ENCODE measurements around the gene RAD51B. TPM values are rescaled to one million over a fixed set of nuclear protein-coding genes. Genes with fewer than 3 reads are reported as not detected.

RAD51B gene
- polyA plus RNA-seq, 3 donors = 3.6 to 11.6 (median 9.4) TPM

- H3K27ac ChIP-seq (ENCODE audit: low read depth in 1 of 2, low read length in 2 of 2) = no peak overlapping the region
- no peak for DNase-seq
- no peak overlapping the region for H2AFZ ChIP-seq (ENCODE audit: insufficient read depth, low read depth, low read length, poor library complexity, severe bottlenecking)
- H3K4me1 ChIP-seq (ENCODE audit: control insufficient read depth in 1 of 2, insufficient read depth in 2 of 2, low read length in 2 of 2) = no peaks in the 10 kb centered on the region
- no peaks in the 10 kb centered on the region for H3K9me3 ChIP-seq (replicated peaks in 1 of 2; ENCODE audit: control insufficient read depth in 1 of 2, insufficient read depth in 1 of 2, low read length in 2 of 2)
- no CpG with 5 or more reads among the region's 3 CpGs for WGBS (ENCODE audit: insufficient coverage)
- no peak overlapping the region for H3K4me3 ChIP-seq (replicated peaks in 1 of 3; ENCODE audit: low read depth in 2 of 3, low read length in 3 of 3)
- peaks cover 0 to 2% (median 0%) of the 10 kb centered on the region in 7 donors for H3K9me3 Mint-ChIP-seq
- H3K36me3 Mint-ChIP-seq = no peaks in the 10 kb centered on the region
- no peaks in the 10 kb centered on the region for H3K4me1 Mint-ChIP-seq
- H3K9ac ChIP-seq (ENCODE audit: insufficient read depth, low read length, poor library complexity, severe bottlenecking) = no peak overlapping the region
- no peaks in the 10 kb centered on the region for H3K27me3 ChIP-seq (ENCODE audit: control insufficient read depth in 2 of 2, insufficient read depth in 2 of 2, low read length in 2 of 2)
- intact Hi-C loops (cut with micrococcal nuclease) = no loop called here
- H3K4me2 ChIP-seq (replicated peaks; ENCODE audit: extremely low read depth, low read length, poor library complexity, severe bottlenecking) = no peak overlapping the region
- no peaks in the 10 kb centered on the region for H3K79me2 ChIP-seq (ENCODE audit: insufficient read depth, low read length)
- H3K27me3 Mint-ChIP-seq (ENCODE audit: low read depth in 3 of 3) = peaks cover 0 to 1% (median 0%) of the 10 kb centered on the region in 3 donors
- no peaks in the 10 kb centered on the region for H4K20me1 ChIP-seq (ENCODE audit: insufficient read depth, low read length)
- H3K4me3 Mint-ChIP-seq = no peak overlapping the region
- TF ChIP-seq, protein P1, sequence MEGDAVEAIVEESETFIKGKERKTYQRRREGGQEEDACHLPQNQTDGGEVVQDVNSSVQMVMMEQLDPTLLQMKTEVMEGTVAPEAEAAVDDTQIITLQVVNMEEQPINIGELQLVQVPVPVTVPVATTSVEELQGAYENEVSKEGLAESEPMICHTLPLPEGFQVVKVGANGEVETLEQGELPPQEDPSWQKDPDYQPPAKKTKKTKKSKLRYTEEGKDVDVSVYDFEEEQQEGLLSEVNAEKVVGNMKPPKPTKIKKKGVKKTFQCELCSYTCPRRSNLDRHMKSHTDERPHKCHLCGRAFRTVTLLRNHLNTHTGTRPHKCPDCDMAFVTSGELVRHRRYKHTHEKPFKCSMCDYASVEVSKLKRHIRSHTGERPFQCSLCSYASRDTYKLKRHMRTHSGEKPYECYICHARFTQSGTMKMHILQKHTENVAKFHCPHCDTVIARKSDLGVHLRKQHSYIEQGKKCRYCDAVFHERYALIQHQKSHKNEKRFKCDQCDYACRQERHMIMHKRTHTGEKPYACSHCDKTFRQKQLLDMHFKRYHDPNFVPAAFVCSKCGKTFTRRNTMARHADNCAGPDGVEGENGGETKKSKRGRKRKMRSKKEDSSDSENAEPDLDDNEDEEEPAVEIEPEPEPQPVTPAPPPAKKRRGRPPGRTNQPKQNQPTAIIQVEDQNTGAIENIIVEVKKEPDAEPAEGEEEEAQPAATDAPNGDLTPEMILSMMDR (IDR thresholded peaks at IDR 0.05) = no peak
- H3K27ac Mint-ChIP-seq = no peak overlapping the region
- H3K36me3 ChIP-seq (replicated peaks in 1 of 2; ENCODE audit: control insufficient read depth in 1 of 2, insufficient read depth in 2 of 2, low read length in 2 of 2) = no peaks in the 10 kb centered on the region
Observed at GRCh38 chr14:68041876-68042354, 222.3 kb downstream of the RAD51B start.

- no peak overlapping the region for H2AFZ ChIP-seq (ENCODE audit: insufficient read depth, low read depth, low read length, poor library complexity, severe bottlenecking)
Observed at GRCh38 chr14:68042586-68043210, 223.1 kb downstream of the RAD51B start.

More at GRCh38 chr14:68042586-68043210, 223.1 kb downstream of the RAD51B start:
- Mint-ChIP-seq H3K9me3 (peaks cover 0 to 2% (median 0%) of the 10 kb centered on the region in 7 donors), H3K27ac (no peak overlapping the region), H3K4me3 (no peak overlapping the region), H3K27me3 (ENCODE audit: low read depth in 3 of 3) (no peaks in the 10 kb centered on the region), H3K4me1 (no peaks in the 10 kb centered on the region), H3K36me3 (no peaks in the 10 kb centered on the region)
- Histone ChIP-seq H3K4me3 (replicated peaks in 1 of 3; ENCODE audit: low read depth in 2 of 3, low read length in 3 of 3) (no peak overlapping the region), H3K9ac (ENCODE audit: insufficient read depth, low read length, poor library complexity, severe bottlenecking) (no peak overlapping the region), H3K9me3 (replicated peaks in 1 of 2; ENCODE audit: control insufficient read depth in 1 of 2, insufficient read depth in 1 of 2, low read length in 2 of 2) (no peaks in the 10 kb centered on the region), H4K20me1 (ENCODE audit: insufficient read depth, low read length) (no peaks in the 10 kb centered on the region), H3K27me3 (ENCODE audit: control insufficient read depth in 2 of 2, insufficient read depth in 2 of 2, low read length in 2 of 2) (no peaks in the 10 kb centered on the region), H3K4me1 (ENCODE audit: control insufficient read depth in 1 of 2, insufficient read depth in 2 of 2, low read length in 2 of 2) (no peaks in the 10 kb centered on the region), H3K79me2 (ENCODE audit: insufficient read depth, low read length) (no peaks in the 10 kb centered on the region), H3K27ac (ENCODE audit: low read depth in 1 of 2, low read length in 2 of 2) (no peak overlapping the region), H3K36me3 (replicated peaks in 1 of 2; ENCODE audit: control insufficient read depth in 1 of 2, insufficient read depth in 2 of 2, low read length in 2 of 2) (no peaks in the 10 kb centered on the region), H3K4me2 (replicated peaks; ENCODE audit: extremely low read depth, low read length, poor library complexity, severe bottlenecking) (no peak overlapping the region)
- TF ChIP-seq, protein P1 (IDR thresholded peaks at IDR 0.05) = no peak
- DNase-seq = no peak
- WGBS (ENCODE audit: insufficient coverage) = no CpG with 5 or more reads among the region's 2 CpGs
- intact Hi-C loops (cut with micrococcal nuclease) = no loop called here
